NCI-H1436 treated with DMSO at 0.1 percent for 48 hours (cell line): ENCODE measurements around the gene COMMD1.
"Not testable (repeated sequence)": the region's sequence is repeated elsewhere in the genome, so short reads cannot be mapped to it uniquely, and the experiment has no call there.

Experiments used
- DNase-seq: peaks from one replicate; lab custom pipeline; 2025; lab: John Stamatoyannopoulos, UW

The COMMD1 gene

GRCh38 chr2:62030902-62031301 lies 125.4 kb downstream of the COMMD1 start:
- no peak for DNase-seq

- DNase-seq, result no peak
Observed at GRCh38 chr2:62032096-62032495, 126.6 kb downstream of the COMMD1 start.

- no peak for DNase-seq
Observed at GRCh38 chr2:62034715-62035114, 129.2 kb downstream of the COMMD1 start.

GRCh38 chr2:62036229-62036628 lies 130.8 kb downstream of the COMMD1 start:
- no peak for DNase-seq

GRCh38 chr2:62036761-62037250 lies 131.3 kb downstream of the COMMD1 start:
- no peak for DNase-seq

- DNase-seq, result no peak
Observed at GRCh38 chr2:62038975-62039771, 133.7 kb downstream of the COMMD1 start.

- no peak for DNase-seq
Observed at GRCh38 chr2:62040926-62041325, 135.5 kb downstream of the COMMD1 start.

- not testable (repeated sequence) for DNase-seq
Observed at GRCh38 chr2:62041701-62042385, 136.4 kb downstream of the COMMD1 start.

GRCh38 chr2:62042400-62042799 lies 136.9 kb downstream of the COMMD1 start:
- DNase-seq, result no peak

- no peak for DNase-seq
Observed at GRCh38 chr2:62042944-62043343, 137.5 kb downstream of the COMMD1 start.

GRCh38 chr2:62045017-62045543 lies 139.6 kb downstream of the COMMD1 start:
- no peak for DNase-seq

GRCh38 chr2:62046141-62046540 lies 140.7 kb downstream of the COMMD1 start:
- DNase-seq, result no peak

- no peak for DNase-seq
Observed at GRCh38 chr2:62050456-62051045, 145.1 kb downstream of the COMMD1 start.

GRCh38 chr2:62054029-62054791 lies 148.7 kb downstream of the COMMD1 start:
- no peak for DNase-seq

- DNase-seq, result no peak
Observed at GRCh38 chr2:62054916-62055450, 149.5 kb downstream of the COMMD1 start.

GRCh38 chr2:62055724-62056336 lies 150.4 kb downstream of the COMMD1 start:
- no peak for DNase-seq

GRCh38 chr2:62056341-62056740 lies 150.9 kb downstream of the COMMD1 start:
- no peak for DNase-seq

GRCh38 chr2:62065243-62065642 lies 159.8 kb downstream of the COMMD1 start:
- no peak for DNase-seq

GRCh38 chr2:62071126-62071598 lies 165.7 kb downstream of the COMMD1 start:
- no peak for DNase-seq

- DNase-seq, result no peak
Observed at GRCh38 chr2:62071760-62072680, 166.5 kb downstream of the COMMD1 start.
